Right ventricle myocardium inferior (tissue), 1 donor: Measurements from ENCODE around the gene EIF2D. TPM values are rescaled to one million over a fixed set of nuclear protein-coding genes. Genes with fewer than 3 reads are reported as not detected.
A peak's percentile ranks its signal among the peaks of the same experiment; 100 is the strongest.

Experiments
- ATAC-seq: fragments of 200-7000 bp; cut with Tn5 transposase; one replicate; pipeline ENCODE4 v1.9.1; 2020; ENCODE audit warnings: mild to moderate bottlenecking, moderate library complexity
- DNase-seq: peaks from one replicate; pipeline ENCODE4 v3.0.0; 2021; ENCODE audit errors: missing footprints
- intact Hi-C: fragments of 100-400 bp; cut with DNase I; formaldehyde crosslinking; loops from one replicate; pipeline ENCODE4 v1.11.0; 2022
- total RNA-seq: library from RNA; stranded (reverse); fragmentation: NEBNext Ultra II Directional; extraction: Animal tissue kit (Norgen Biotek cat#: 25700); gene quantifications from one replicate; pipeline ENCODE4 v1.2.1, GENCODE V29; 2021
- donor health status: DM: no; HTN: yes; CAD: no; lungs with severe emphysema.

Gene EIF2D
- total RNA-seq, 1 donor from 2014 or later = 26.0 TPM

GRCh38 chr1:206578068-206578977, 33.9 kb downstream of the EIF2D start:
- ATAC-seq (no peak), DNase-seq (no peak)
- intact Hi-C loops = no loop called here

GRCh38 chr1:206577626-206578025, 34.6 kb downstream of the EIF2D start:
- intact Hi-C loops = no loop called here
- DNase-seq (no peak), ATAC-seq (no peak)

- ATAC-seq (no peak), DNase-seq (no peak)
- intact Hi-C loops = no loop called here
Measured at GRCh38 chr1:206575894-206576737, 36.1 kb downstream of the EIF2D start.

GRCh38 chr1:206575165-206575893, 36.9 kb downstream of the EIF2D start:
- ATAC-seq (peak; percentile 76), DNase-seq (no peak)
- intact Hi-C loops = no loop called here

GRCh38 chr1:206573762-206574161, 38.5 kb downstream of the EIF2D start:
- no peak for DNase-seq
- ATAC-seq = no peak
- intact Hi-C loops = no loop called here

GRCh38 chr1:206573319-206573718, 38.9 kb downstream of the EIF2D start:
- no peak for DNase-seq
- intact Hi-C loops = no loop called here

GRCh38 chr1:206572835-206573234, 39.4 kb downstream of the EIF2D start:
- intact Hi-C loops = no loop called here
- ATAC-seq (no peak), DNase-seq (no peak)

More at GRCh38 chr1:206573319-206573718, 38.9 kb downstream of the EIF2D start:
- ATAC-seq = no peak

GRCh38 chr1:206570529-206570928, 41.7 kb downstream of the EIF2D start:
- DNase-seq = no peak
- intact Hi-C loops = no loop called here
- no peak for ATAC-seq

GRCh38 chr1:206569556-206569955, 42.7 kb downstream of the EIF2D start:
- DNase-seq (no peak), ATAC-seq (no peak)
- intact Hi-C loops = no loop called here

GRCh38 chr1:206568779-206569352, 43.4 kb downstream of the EIF2D start:
- intact Hi-C loops = no loop called here
- DNase-seq (no peak), ATAC-seq (no peak)

- ATAC-seq (peak; percentile 15), DNase-seq (peak; percentile 84)
- intact Hi-C loops = no loop called here
Measured at GRCh38 chr1:206568256-206568655, 44.0 kb downstream of the EIF2D start.

GRCh38 chr1:206566999-206567398, 45.3 kb downstream of the EIF2D start:
- intact Hi-C loops = no loop called here
- DNase-seq (no peak), ATAC-seq (no peak)

- DNase-seq (no peak), ATAC-seq (no peak)
- intact Hi-C loops = no loop called here
Measured at GRCh38 chr1:206565995-206566394, 46.3 kb downstream of the EIF2D start.

- ATAC-seq (no peak), DNase-seq (no peak)
- intact Hi-C loops = no loop called here
Measured at GRCh38 chr1:206563367-206564207, 48.7 kb downstream of the EIF2D start.

GRCh38 chr1:206560007-206560716, 52.1 kb downstream of the EIF2D start:
- intact Hi-C loops = no loop called here
- no peak for ATAC-seq
- no peak for DNase-seq

- DNase-seq (no peak), ATAC-seq (no peak)
- intact Hi-C loops = no loop called here
Measured at GRCh38 chr1:206559672-206559995, 52.6 kb downstream of the EIF2D start.

GRCh38 chr1:206558794-206559671, 53.2 kb downstream of the EIF2D start:
- DNase-seq = no peak
- intact Hi-C loops = no loop called here
- ATAC-seq = no peak
